Brain pericyte (primary cell): Measurements from ENCODE around the gene ZNF865.

Experiments
- DNase-seq: peaks from one replicate; pipeline ENCODE4 v3.0.0-alpha.2; 2012; ENCODE audit warnings: low read depth, low spot score

Gene ZNF865

GRCh38 chr19:55623561-55623960 lies 18.1 kb downstream of the ZNF865 start:
- no peak for DNase-seq

- DNase-seq: peak; percentile 68
These were observed 18.9 kb downstream of the ZNF865 start, which contains the start of gene ZNF784 for GRCh38 chr19:55624109-55625003. ZNF784 (minus strand) TSS chr19:55624566; CDS start chr19:55624561, 5 bp downstream.

- no peak for DNase-seq
These were observed 19.5 kb downstream of the ZNF865 start for GRCh38 chr19:55625004-55625326.

- no peak for DNase-seq
These were observed 20.9 kb downstream of the ZNF865 start for GRCh38 chr19:55626350-55626749.

GRCh38 chr19:55632463-55632834 lies 27.0 kb downstream of the ZNF865 start:
- DNase-seq: peak; percentile 69

GRCh38 chr19:55633861-55634260 lies 28.4 kb downstream of the ZNF865 start:
- no peak for DNase-seq

- no peak for DNase-seq
These were observed 29.9 kb downstream of the ZNF865 start for GRCh38 chr19:55635334-55635717.

GRCh38 chr19:55635856-55636440 lies 30.5 kb downstream of the ZNF865 start:
- DNase-seq: no peak

GRCh38 chr19:55636723-55637122 lies 31.3 kb downstream of the ZNF865 start:
- no peak for DNase-seq

- no peak for DNase-seq
These were observed 32.1 kb downstream of the ZNF865 start for GRCh38 chr19:55637534-55637933.

GRCh38 chr19:55638864-55639359 lies 33.5 kb downstream of the ZNF865 start:
- DNase-seq: no peak

GRCh38 chr19:55640043-55640576 lies 34.7 kb downstream of the ZNF865 start:
- no peak for DNase-seq

- DNase-seq: peak; percentile 68
These were observed 35.4 kb downstream of the ZNF865 start, which contains the start of gene ZNF580 for GRCh38 chr19:55640577-55641425. ZNF580 (plus strand) TSS chr19:55641002; CDS start chr19:55642509, 1,507 bp downstream.

GRCh38 chr19:55641426-55642152 lies 36.1 kb downstream of the ZNF865 start:
- no peak for DNase-seq

- no peak for DNase-seq
These were observed 36.9 kb downstream of the ZNF865 start for GRCh38 chr19:55642153-55643002.

- no peak for DNase-seq
These were observed 37.8 kb downstream of the ZNF865 start, which contains the start of gene ZNF581 for GRCh38 chr19:55643003-55643886. ZNF581 (plus strand) TSS chr19:55643649; CDS start chr19:55644572, 923 bp downstream.

- DNase-seq: no peak
These were observed 38.4 kb downstream of the ZNF865 start for GRCh38 chr19:55643887-55644176.

GRCh38 chr19:55644191-55644833 lies 38.9 kb downstream of the ZNF865 start:
- DNase-seq: no peak
